ENCODE results near the gene NDEL1.
A peak's percentile ranks its signal among the peaks of the same experiment; 100 is the strongest.

Gene NDEL1

DNA sequence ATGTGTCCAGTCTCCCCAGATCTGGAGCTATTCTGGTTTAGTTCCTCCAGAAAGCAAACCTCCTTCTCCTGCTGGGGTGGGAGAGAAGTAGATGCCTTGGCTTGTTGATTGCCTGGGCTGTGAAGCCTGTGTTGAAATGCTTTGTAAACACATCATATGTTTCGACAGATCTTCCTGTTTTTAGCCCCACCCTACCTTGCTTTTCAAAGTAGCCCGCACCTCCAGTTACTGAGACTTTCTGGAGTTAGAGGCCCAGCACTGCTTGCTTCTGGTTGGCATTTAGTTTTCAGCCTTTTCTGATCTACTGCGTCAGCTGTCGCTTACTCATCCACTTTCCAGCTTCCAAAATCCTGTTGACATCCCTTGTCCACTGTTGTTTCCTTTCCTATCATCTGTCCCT lies 17.9 kb upstream of the NDEL1 start:
- DNase-seq, result no peak

GRCh38 chr17:8418471-8418870 lies 17.2 kb upstream of the NDEL1 start:
- no peak for DNase-seq

DNA sequence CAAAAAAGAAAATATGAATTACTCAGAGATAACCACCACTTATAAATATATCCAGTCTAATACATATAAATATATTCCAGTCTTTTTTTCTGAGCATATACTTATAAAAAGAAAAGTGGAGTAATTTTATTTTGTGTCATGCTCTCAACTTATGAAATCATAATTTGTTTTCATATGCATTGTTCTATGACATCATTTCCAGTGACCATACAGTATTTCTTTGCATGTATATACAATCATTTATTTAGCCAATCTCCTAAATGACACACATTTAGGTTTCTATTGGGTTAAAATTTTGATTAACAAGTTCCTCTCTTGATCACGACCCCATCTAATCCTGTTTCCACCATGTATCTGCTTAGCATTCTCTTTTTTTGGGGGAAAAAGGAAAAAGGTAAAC lies 16.4 kb upstream of the NDEL1 start:
- no peak for DNase-seq

- no peak for DNase-seq
Observed at GRCh38 chr17:8420041-8420934, 15.4 kb upstream of the NDEL1 start.

GRCh38 chr17:8421571-8421970 lies 14.1 kb upstream of the NDEL1 start:
- DNase-seq, result no peak

GRCh38 chr17:8426094-8426720 lies 9.5 kb upstream of the NDEL1 start:
- no peak for DNase-seq

DNA sequence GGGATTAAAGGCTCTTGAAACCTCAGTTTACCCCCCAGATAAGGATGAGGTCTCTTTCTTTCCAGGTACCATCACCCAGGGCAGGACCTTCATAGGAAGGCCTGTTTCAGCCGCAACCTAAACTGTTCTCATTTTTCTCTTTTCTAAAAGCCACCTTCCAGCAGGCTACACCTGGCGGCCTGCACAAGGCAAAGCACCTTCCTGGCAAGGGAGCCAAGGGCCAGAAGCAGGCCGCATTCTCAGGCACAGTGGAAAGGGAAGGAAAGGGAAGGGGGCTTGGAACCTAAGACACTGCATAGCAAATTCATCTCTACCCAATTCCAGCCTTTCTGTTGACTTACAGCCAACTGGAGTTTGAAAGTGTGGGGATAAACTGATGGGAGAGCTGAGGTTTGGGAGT lies 8.9 kb upstream of the NDEL1 start:
- DNase-seq, result no peak

GRCh38 chr17:8430966-8431365 lies 4.7 kb upstream of the NDEL1 start:
- DNase-seq, result no peak

DNA sequence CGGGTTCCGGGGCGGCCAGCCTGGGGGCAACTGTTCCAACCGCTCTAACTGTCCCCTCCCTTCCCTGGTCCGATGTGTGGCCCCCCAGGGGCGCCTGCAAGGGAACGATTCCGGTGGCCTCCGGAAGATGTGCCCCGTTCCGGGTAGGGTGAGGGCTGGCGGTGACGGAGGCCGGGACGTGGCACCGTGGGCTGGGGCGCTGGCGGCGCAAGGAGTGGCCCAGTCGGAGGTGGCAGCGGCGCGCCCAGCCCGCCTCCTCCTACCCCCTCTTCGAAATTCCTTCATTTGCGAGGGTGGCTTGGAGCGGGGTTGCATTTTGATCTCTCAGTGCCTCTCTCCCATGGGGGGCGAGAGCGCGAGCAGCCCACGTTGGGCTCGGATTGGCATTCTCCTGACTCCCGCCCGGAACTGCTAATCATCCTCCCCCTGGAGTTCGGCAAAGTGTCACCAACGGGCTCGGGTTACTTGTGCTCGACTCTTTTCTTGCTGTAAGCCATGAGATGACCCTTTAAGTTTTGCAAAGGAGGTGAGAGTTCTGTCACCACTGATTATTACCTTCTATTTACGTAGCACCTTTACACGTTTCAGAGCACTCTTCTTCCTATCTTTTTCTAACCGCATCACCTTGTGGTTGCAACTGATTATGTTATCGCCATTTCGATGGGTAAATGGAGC lies 622 bp downstream of the NDEL1 start:
- DNase-seq, result peak; percentile 51

DNA sequence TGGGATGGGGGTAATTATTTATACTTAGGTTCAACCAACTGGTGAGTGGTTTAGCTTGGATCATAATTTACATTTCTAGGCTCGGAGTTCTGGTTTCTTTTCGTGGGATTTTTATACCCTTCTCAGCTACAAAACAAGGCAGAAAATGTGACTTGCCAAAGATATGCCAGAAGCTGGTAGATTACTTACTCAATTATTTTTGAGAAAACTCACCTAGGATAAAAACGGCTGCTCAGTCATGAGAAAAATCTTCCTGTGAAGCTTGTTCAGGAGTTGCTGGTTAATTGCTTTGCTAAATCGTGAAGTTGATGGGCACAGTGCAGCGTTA lies 1.1 kb downstream of the NDEL1 start:
- DNase-seq, result no peak

DNA sequence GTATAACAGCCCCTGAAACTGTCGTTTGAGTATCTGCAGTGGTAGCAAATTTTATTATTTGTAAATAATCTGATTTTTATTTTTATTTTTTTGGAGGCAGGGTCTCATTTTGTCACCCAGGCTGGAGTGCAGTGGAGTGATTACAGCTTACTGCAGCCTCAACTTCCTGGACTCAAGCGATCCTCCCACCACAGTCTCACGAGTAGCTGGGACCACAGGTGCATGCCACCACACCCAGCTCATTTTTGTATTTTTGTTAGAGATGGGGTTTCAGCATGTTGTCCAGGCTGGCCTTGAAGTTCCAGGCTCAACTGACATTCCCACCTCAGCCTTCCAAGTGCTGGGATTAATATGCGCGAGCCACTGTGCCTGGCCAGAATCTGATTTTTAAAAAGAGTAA lies 2.8 kb downstream of the NDEL1 start:
- DNase-seq, result no peak

GRCh38 chr17:8439681-8440080 lies 4.0 kb downstream of the NDEL1 start:
- no peak for DNase-seq

DNA sequence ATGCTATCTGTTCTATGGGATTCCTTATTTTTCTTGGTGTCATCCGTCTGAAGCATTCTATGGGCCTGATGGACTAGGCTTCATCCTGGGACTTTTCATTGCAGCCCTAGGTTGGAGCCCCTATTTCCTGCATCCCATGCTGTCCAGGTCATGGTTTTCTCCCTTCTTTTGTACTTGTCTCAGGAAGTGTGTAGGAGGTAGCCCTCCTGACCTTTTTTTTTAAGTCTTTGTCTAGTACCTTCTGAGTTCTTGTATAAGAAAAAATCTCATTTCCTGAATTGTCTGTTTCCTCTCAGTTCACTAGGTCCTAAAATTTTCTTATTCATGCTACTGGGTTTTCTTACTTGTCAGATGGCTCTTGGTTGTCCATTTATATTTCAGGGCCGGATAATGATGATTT lies 6.0 kb downstream of the NDEL1 start:
- no peak for DNase-seq

DNA sequence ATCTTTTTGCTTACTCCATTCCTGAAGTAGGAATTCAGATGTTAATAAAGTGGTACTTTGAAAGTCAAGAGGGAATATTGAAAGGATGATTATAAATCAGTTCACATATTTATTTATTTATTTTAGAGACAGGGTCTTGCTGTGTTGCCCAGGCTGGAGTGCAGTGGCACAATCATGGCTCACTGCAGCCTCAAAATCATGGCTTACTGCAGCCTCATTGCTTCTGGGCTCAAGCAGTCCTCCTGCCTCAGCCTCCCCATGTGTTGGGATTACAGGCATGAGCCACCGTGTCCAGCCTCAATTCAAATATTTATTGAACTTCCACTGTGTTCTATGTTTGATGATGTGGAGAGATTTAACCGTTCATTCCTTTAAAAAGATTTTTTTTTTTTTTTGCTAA lies 6.6 kb downstream of the NDEL1 start:
- no peak for DNase-seq

GRCh38 chr17:8443756-8444155 lies 8.1 kb downstream of the NDEL1 start:
- no peak for DNase-seq

- no peak for DNase-seq
Observed at GRCh38 chr17:8444494-8444893, 8.8 kb downstream of the NDEL1 start.

DNA sequence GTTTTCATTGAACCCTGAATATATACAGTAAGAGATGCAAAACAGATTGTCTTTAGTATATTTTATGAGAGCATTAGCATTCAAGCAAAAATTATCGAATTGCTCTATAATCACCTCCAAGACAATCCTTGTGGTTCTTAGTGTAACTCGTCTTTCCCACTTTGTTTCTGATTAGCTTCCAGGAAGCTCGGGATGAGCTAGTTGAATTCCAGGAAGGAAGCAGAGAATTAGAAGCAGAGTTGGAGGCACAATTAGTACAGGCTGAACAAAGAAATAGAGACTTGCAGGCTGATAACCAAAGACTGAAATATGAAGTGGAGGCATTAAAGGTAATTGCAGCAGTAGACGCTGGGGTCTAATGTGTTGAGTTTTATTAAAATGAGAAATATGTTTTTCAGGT lies 9.9 kb downstream of the NDEL1 start:
- DNase-seq, result no peak

DNA sequence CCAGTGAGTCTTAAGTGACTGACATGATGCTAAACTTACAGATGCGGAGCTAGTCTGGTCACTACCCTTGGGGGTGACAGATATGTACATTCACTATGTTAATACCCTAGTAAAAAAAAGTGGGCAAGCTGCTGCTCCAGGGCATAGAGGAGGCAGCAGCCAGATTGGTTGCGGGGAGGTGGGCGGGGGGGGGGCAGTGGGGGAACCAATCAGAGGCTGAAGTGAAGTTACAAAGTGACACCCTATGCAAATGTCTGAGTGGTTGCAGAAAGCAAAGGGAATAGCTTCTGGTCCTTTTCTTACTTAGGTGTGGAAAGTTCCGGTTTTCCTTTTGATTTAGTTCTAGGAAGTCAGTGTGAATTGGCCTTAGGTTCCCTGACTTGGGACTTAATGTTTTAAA lies 12.1 kb downstream of the NDEL1 start:
- no peak for DNase-seq

- no peak for DNase-seq
Observed at GRCh38 chr17:8448310-8448709, 12.6 kb downstream of the NDEL1 start.

GRCh38 chr17:8451933-8452614 lies 16.4 kb downstream of the NDEL1 start:
- DNase-seq, result no peak

GRCh38 chr17:8453326-8453725 lies 17.6 kb downstream of the NDEL1 start:
- no peak for DNase-seq

DNA sequence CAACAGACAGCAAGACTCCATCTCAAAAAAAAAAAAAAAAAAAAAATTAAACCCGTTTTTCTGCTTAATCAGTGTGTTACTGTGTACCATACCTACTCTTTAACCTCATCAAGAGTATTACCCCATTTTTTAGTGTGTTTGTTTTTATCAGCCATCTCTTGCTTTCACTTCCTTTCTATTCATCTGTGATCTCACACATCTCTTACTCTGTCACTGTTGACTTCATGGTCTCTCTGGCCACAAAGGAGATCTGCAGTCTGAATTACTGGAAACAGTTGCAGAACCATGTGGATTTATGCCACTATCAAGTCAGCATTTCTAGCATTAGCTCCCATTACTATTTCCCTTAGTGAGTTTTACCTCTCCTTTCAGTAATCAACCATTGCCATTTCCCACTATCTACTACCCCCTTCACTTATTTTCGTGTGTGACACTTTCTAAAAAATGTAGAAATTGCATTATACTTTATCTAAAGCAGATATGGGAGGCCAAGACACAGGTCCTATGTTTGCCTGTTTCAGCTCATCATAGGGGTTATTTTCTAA lies 20.1 kb downstream of the NDEL1 start:
- DNase-seq, result no peak

- no peak for DNase-seq
Observed at GRCh38 chr17:8458128-8458527, 22.4 kb downstream of the NDEL1 start.
